Muscle of leg (tissue), 11 donors: ENCODE results near the gene DMBT1. TPM values are rescaled to one million over a fixed set of nuclear protein-coding genes. Genes with fewer than 3 reads are reported as not detected.
"Not testable (repeated sequence)": the region's sequence is repeated elsewhere in the genome, so short reads cannot be mapped to it uniquely, and the experiment has no call there.

ENCODE experiments used
- DNase-seq: peaks from one replicate; pipeline ENCODE4 v3.0.0; 2013
- H3K27ac ChIP-seq: one replicate; pipeline ENCODE4 v1.5.1; 2013; ENCODE audit warnings: mild to moderate bottlenecking, low read length, control low read depth
- H3K27me3 ChIP-seq: one replicate; pipeline ENCODE4 v1.6.1; 2013; ENCODE audit warnings: low read length; ENCODE audit not compliant: control insufficient read depth, insufficient read depth
- H3K36me3 ChIP-seq: one replicate; pipeline ENCODE4 v1.6.1; 2013; ENCODE audit warnings: low read length; ENCODE audit not compliant: control insufficient read depth, insufficient read depth
- H3K4me1 ChIP-seq: one replicate; pipeline ENCODE4 v1.6.1; 2013; ENCODE audit warnings: low read length; ENCODE audit not compliant: control insufficient read depth, insufficient read depth
- H3K4me3 ChIP-seq: one replicate; pipeline ENCODE4 v1.5.1; 2013; ENCODE audit warnings: low read length, control low read depth
- H3K9me3 ChIP-seq: replicated peaks from 2 replicates; pipeline ENCODE4 v1.6.1; 2013; ENCODE audit warnings: low read depth, low read length; ENCODE audit not compliant: control insufficient read depth
- WGBS: methylation state at CpG from one replicate; pipeline ENCODE4 v1.1.5; 2013; ENCODE audit warnings: missing lambda C conversion rate; ENCODE audit not compliant: insufficient coverage; 5-methylcytosine and 5-hydroxymethylcytosine counted together
- polyA plus RNA-seq, 8 donors: library from polyadenylated mRNA; unstranded; fragments of 120-200 nt; gene quantifications; one replicate each; pipeline versions ENCODE4 v1.2.1 to v1.2.3, GENCODE V29; 2013; ENCODE audit warnings: inconsistent platforms in 1 of 8, low replicate concordance in 1 of 8; ENCODE audit not compliant: insufficient read length in 8 of 8, insufficient read depth in 1 of 8
- total RNA-seq: library from RNA; stranded (reverse); fragments of 120-200 nt; gene quantifications from one replicate; pipeline ENCODE4 v1.2.4, GENCODE V29; 2013

DMBT1 gene
- total and polyA plus RNA-seq, 9 donors = under 0.01 to 14.3 (median 0.40) TPM; not detected in 3

DNA sequence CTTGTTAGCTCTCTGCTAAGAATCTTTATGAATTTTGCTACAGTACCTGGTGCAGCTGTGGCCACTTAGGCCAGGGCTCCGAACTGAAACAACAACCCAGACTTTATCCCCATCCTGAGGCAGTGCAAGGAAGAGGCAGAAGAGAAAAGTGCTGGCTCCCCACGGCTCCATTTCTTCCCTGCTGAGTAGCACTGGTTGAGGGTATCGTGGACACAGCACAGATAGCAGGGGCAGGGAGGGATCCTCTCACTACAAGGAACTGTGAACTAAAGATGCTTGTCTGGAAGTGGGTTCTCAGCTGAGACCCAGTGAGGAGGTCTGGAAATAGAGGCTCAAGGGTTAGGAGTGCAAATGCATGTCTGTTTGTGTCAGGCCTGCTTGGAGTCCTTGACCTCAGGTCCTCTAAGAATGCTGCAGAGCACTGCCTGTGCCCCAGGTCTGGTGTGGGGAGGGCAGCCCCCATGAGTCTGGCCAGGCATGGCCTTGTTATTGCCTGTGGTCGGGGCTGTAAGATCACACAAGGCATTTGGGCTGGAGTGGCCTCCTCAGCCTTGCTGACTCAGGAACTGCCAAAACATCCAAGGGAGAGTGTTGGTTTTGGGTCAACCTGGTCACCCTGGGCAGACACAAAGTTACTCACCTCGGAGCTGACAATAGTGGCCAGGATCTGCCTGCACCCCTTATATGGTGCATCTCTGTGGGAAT lies 58.1 kb downstream of the DMBT1 start:
- Histone ChIP-seq H3K27me3 (no peaks in the 10 kb centered on the region), H3K9me3 (no peaks in the 10 kb centered on the region), H3K27ac (no peak overlapping the region), H3K36me3 (no peaks in the 10 kb centered on the region), H3K4me3 (no peak overlapping the region), H3K4me1 (no peaks in the 10 kb centered on the region)
- WGBS = 44% methylated on average over 1 of the region's 5 CpGs
- no peak for DNase-seq

DNA sequence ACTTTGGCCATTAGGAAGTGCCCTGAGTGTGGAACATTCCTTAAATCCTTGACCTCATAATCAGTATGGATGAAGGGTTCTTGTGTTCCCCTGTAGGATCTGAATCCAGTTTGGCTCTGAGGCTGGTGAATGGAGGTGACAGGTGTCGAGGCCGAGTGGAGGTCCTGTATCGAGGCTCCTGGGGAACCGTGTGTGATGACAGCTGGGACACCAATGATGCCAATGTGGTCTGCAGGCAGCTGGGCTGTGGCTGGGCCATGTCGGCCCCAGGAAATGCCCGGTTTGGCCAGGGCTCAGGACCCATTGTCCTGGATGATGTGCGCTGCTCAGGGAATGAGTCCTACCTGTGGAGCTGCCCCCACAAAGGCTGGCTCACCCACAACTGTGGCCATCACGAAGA lies 60.4 kb downstream of the DMBT1 start:
- not testable (repeated sequence) for H3K4me3 ChIP-seq, H3K36me3 ChIP-seq, H3K27me3 ChIP-seq, H3K9me3 ChIP-seq, DNase-seq, H3K27ac ChIP-seq, H3K4me1 ChIP-seq
- 90% methylated on average over 5 of the region's 8 CpGs for WGBS

DNA sequence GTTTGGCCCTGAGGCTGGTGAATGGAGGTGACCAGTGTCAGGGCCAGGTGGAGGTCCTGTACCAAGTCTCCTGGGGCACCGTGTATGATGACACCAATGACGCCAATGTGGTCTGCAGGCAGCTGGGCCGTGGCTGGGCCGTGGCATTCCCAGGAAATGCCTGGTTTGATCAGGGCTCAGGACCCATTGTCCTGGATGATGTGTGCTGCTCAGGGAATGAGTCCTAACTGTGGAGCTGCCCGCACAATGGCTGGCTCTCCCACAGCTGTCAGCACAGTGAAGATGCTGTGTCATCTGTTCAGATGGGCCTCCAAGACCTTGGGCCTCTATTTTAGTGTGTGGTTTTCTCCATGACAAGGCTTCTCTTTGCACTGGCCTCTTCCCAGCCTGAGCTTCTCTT lies 64.0 kb downstream of the DMBT1 start:
- DNase-seq = no peak
- 88% methylated on average over 5 of the region's 5 CpGs for WGBS
- H3K27ac ChIP-seq = no peak overlapping the region
- no peaks in the 10 kb centered on the region for H3K36me3 ChIP-seq
- H3K4me3 ChIP-seq = no peak overlapping the region
- no peaks in the 10 kb centered on the region for H3K9me3 ChIP-seq
- H3K4me1 ChIP-seq = no peaks in the 10 kb centered on the region
- H3K27me3 ChIP-seq = no peaks in the 10 kb centered on the region

DNA sequence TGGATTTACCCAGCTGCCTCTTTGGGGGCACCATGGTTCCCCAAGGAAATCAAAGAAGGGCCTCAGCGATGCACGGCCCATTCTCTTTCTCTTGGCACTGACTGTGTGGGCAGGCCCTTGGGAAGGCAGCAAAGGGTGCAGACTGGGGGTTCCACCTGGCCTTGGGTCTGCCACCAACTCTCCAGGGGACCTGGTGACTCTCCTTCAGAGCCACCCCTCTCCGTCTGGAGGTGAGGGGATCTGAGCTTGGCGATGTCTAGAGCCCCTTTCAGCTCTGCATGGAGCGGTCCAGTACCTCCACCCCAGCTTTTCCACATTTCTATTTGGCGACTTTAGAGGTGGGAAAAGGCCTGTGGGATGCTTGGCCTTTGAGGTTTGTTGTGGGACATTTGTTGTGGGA lies 70.0 kb downstream of the DMBT1 start:
- Histone ChIP-seq H3K27me3 (peaks cover 2% of the 10 kb centered on the region), H3K36me3 (no peaks in the 10 kb centered on the region), H3K4me1 (peaks cover 5% of the 10 kb centered on the region), H3K27ac (no peak overlapping the region), H3K4me3 (no peak overlapping the region), H3K9me3 (no peaks in the 10 kb centered on the region)
- DNase-seq = no peak
- 72% methylated on average over 2 of the region's 6 CpGs for WGBS

DNA sequence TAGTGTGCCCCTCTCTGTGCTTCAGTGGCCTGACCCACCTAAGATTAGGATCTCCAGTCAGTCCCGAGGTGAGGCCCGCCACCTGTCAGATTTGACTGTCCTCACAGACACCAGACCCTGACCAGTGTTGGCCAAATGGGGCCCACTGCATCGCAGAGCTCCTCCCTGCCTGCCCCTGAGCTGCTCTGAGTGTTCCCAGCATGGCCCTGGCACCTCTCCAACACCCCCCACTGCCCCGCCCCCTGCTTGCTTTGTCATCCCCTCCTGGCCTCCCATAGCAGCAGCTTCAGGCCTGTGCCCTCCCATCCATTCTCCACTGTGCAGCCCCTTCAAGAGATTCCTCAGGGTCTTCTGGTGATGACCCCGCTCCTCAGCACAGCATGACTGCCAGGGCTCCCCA lies 71.5 kb downstream of the DMBT1 start:
- no peaks in the 10 kb centered on the region for H3K36me3 ChIP-seq
- no peaks in the 10 kb centered on the region for H3K9me3 ChIP-seq
- peaks cover 2% of the 10 kb centered on the region for H3K27me3 ChIP-seq
- no peak overlapping the region for H3K4me3 ChIP-seq
- no peak for DNase-seq
- no peak overlapping the region for H3K27ac ChIP-seq
- 78% methylated on average over 5 of the region's 5 CpGs for WGBS
- peaks cover 8% of the 10 kb centered on the region for H3K4me1 ChIP-seq

DNA sequence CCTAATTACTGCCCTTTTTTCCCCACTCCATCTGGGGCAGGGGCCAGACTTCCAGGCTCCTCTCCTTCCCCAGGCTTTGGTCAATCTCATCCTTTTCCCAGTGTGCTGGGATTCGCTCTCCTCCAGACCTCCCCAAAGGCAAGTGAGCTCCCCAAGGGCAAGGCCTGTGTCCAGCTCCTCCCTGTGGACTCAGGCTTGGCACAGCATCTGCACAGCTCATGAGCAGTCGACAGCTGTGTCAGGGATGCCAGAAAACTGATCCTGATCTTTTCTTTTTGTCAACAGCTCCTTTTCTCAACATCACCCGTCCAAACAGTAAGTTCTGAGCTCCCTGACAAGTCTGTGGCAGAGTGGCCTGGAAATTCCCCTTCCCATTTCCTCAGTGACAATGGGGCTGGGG lies 72.0 kb downstream of the DMBT1 start:
- DNase-seq = peak; percentile 16

DNA sequence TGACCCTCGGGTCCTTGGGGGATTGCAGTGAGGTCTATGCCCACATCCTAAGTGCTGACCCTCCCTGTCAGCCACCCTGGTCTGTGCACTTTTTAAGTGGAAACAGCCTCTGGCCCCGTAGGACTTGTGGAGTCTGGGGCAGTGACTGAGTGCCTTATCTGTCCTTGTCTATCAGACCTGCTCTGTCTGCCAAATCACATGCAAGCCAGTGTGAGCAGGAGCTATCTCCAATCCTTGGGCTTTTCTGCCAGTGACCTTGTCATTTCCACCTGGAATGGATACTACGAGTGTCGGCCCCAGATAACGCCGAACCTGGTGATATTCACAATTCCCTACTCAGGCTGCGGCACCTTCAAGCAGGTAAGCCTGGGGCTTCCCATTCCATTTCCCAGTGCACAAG lies 76.4 kb downstream of the DMBT1 start:
- DNase-seq = no peak
- 76% methylated on average over 7 of the region's 7 CpGs for WGBS
- H3K4me3 ChIP-seq = no peak overlapping the region
- peaks cover 13% of the 10 kb centered on the region for H3K4me1 ChIP-seq
- no peaks in the 10 kb centered on the region for H3K9me3 ChIP-seq
- no peak overlapping the region for H3K27ac ChIP-seq
- H3K27me3 ChIP-seq = peaks cover 2% of the 10 kb centered on the region
- H3K36me3 ChIP-seq = no peaks in the 10 kb centered on the region

More for the DNA sequence above, 72.0 kb downstream of the DMBT1 start:
- Histone ChIP-seq H3K27ac (no peak overlapping the region), H3K36me3 (no peaks in the 10 kb centered on the region), H3K4me1 (peaks cover 12% of the 10 kb centered on the region), H3K4me3 (no peak overlapping the region), H3K27me3 (peaks cover 2% of the 10 kb centered on the region), H3K9me3 (no peaks in the 10 kb centered on the region)
- 42% methylated on average over 1 of the region's 3 CpGs for WGBS

DNA sequence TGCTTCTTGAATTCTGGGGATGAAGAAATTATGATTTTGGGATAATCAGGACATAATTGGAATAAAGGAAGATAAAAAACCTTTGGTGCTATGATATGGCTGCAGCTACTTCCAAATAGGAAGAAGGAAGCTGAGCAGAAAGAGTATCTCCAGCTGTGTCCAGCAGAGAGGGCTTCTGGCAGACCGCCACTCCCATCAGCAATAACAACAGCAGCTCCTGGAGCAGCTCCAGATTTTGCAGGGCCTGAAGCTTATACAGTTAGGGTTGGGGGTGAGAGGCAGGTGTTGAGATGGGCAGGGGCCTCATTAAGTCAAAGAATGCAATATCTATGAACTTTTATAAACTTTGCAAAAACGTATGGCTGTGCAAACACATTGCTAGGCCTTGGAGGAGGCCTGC lies 76.8 kb downstream of the DMBT1 start:
- no peaks in the 10 kb centered on the region for H3K9me3 ChIP-seq
- WGBS = 20% methylated on average over 1 of the region's 2 CpGs
- no peak overlapping the region for H3K27ac ChIP-seq
- peaks cover 2% of the 10 kb centered on the region for H3K27me3 ChIP-seq
- no peaks in the 10 kb centered on the region for H3K36me3 ChIP-seq
- DNase-seq = peak; percentile 81
- H3K4me1 ChIP-seq = peaks cover 9% of the 10 kb centered on the region
- H3K4me3 ChIP-seq = no peak overlapping the region

DNA sequence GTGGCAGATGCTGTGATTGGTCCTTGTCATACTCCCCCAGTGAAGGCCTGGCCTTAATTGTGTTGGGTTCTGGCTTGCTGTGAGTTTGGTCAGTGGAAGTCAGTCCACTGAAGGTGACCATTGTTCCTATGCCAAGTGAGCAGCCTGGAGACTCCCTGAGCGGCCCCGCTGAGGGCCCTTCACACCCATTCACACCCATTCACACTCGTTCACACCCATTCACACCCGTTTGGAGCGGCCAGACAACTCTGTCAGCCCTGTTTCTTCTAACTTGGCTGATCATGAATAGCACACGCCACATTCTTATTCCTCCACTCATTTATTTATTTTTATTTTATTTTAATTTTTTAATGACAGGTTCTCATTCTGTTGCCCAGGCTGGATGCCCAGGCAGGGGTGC lies 77.6 kb downstream of the DMBT1 start:
- no peak for DNase-seq
- Histone ChIP-seq H3K27me3 (peaks cover 2% of the 10 kb centered on the region), H3K36me3 (no peaks in the 10 kb centered on the region), H3K4me1 (peaks cover 7% of the 10 kb centered on the region), H3K9me3 (no peaks in the 10 kb centered on the region), H3K4me3 (no peak overlapping the region), H3K27ac (no peak overlapping the region)
- 93% methylated on average over 3 of the region's 6 CpGs for WGBS

DNA sequence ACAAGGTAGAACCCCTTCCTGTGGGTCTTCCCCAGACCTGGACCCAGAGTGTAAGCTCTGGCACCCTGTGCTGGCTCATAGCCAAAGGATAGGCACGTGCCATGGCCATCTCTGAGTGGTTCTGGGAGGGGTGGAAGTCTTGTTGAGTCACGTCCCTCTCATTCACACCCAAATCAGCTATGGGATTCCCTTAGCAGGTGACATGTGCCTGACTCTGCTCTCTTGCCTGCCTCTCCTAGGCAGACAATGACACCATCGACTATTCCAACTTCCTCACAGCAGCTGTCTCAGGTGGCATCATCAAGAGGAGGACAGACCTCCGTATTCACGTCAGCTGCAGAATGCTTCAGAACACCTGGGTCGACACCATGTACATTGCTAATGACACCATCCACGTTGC lies 79.2 kb downstream of the DMBT1 start:
- Histone ChIP-seq H3K4me1 (peaks cover 7% of the 10 kb centered on the region), H3K9me3 (no peaks in the 10 kb centered on the region), H3K4me3 (no peak overlapping the region), H3K27me3 (no peaks in the 10 kb centered on the region), H3K36me3 (no peaks in the 10 kb centered on the region), H3K27ac (no peak overlapping the region)
- DNase-seq = no peak
- WGBS = 74% methylated on average over 5 of the region's 7 CpGs

DNA sequence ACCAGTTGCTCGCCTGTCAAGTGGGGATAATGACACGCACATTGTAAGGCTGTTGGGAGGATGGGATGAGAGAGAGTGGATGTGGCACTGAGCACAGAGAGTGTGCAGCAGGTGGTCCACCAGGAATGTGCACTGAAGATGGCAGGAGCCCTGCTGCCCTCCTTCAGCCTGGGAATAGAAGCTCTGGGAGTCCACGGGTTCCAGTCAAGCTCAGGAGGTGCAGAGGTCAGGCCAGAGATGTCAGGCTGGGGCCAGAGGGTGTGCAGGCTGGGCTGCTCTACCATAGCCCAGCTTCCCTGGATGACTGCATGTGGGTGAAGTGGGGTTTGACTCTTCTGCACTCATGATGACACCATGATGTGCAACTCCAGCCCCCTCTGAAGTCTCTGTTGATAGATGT lies 80.4 kb downstream of the DMBT1 start:
- no peak for DNase-seq
- H3K27me3 ChIP-seq = no peaks in the 10 kb centered on the region
- peaks cover 7% of the 10 kb centered on the region for H3K4me1 ChIP-seq
- no peaks in the 10 kb centered on the region for H3K36me3 ChIP-seq
- no peak overlapping the region for H3K27ac ChIP-seq
- no peaks in the 10 kb centered on the region for H3K9me3 ChIP-seq
- WGBS = 100% methylated on average over 2 of the region's 3 CpGs
- H3K4me3 ChIP-seq = no peak overlapping the region
